ENCODE data around the gene BPGM.

The BPGM gene

DNA sequence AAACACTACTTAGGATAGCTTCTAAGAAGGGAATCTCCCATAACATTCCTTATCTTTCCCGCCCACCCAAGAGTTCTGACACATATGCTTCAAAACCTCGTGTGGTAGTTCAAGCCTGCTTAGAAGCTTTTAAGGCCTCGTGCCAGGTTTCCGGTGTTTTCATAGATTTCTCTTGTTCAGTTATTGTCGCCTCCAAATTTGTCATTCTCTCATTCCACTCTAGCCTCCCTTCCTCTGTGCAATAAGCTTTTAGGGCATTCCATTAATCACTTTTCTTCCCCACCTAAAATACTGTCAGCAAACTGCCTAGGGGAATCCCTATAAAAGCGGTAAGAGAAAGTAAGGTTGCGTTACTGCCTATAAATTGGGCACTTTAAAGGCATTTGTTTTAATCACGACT is 718 bp upstream of the BPGM start:
- no peaks in the 10 kb centered on the region for H3K27me3 ChIP-seq
- H3K27ac ChIP-seq, result peak overlapping the region; percentile 86
- peak overlapping the region; percentile 58 to 77 for H3K4me3 ChIP-seq
- H3K4me1 ChIP-seq, result peaks cover 0 to 23% (median 10%) of the 10 kb centered on the region in 4 donors
- no peaks in the 10 kb centered on the region for H3K36me3 ChIP-seq
- H3K9me3 ChIP-seq, result no peaks in the 10 kb centered on the region
- intact Hi-C loops (cut with DNase I; ENCODE audit: low total_unique reads), result no loop called here
- TF ChIP-seq CTCF (IDR thresholded peaks at IDR 0.05), result no peak
- no peak for DNase-seq

DNA sequence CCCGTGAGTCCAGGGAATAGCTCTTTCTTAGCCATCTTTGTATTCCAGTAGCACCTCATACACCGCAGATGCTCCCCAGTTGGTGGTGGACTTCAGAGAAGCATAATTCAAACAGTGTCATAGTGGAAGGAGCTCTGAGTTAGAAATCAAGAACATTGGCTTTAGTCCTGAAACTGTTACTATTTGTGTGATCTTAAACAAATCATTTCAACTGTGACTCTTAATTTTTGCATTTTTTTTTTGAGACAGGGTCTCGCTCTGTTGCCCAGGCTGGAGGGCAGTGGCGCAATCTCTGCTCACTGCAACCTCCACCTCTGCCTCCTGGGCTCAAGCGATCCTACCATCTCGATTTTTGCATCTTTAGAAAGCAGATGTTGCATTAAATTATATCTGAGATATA is 1.8 kb downstream of the BPGM start:
- intact Hi-C loops (cut with DNase I; ENCODE audit: low total_unique reads), result no loop called here
- Histone ChIP-seq H3K4me1 (peaks cover 0 to 23% (median 10%) of the 10 kb centered on the region in 4 donors), H3K27me3 (no peaks in the 10 kb centered on the region), H3K27ac (no peak overlapping the region), H3K4me3 (no peak overlapping the region), H3K9me3 (no peaks in the 10 kb centered on the region), H3K36me3 (no peaks in the 10 kb centered on the region)
- DNase-seq, result no peak
- TF ChIP-seq CTCF (IDR thresholded peaks at IDR 0.05), result no peak

- Histone ChIP-seq H3K9me3 (no peaks in the 10 kb centered on the region), H3K4me3 (no peak overlapping the region), H3K36me3 (no peaks in the 10 kb centered on the region), H3K27me3 (no peaks in the 10 kb centered on the region), H3K4me1 (peaks cover 0 to 23% (median 10%) of the 10 kb centered on the region in 4 donors), H3K27ac (no peak overlapping the region)
- intact Hi-C loops (cut with DNase I; ENCODE audit: low total_unique reads), result no loop called here
- no peak for DNase-seq
- no peak for TF ChIP-seq CTCF (IDR thresholded peaks at IDR 0.05)
Observed at GRCh38 chr7:134649226-134649775, 2.6 kb downstream of the BPGM start.

GRCh38 chr7:134651991-134652390 is 5.3 kb downstream of the BPGM start:
- H3K4me3 ChIP-seq, result no peak overlapping the region
- no peak for TF ChIP-seq CTCF (IDR thresholded peaks at IDR 0.05)
- no peaks in the 10 kb centered on the region for H3K27me3 ChIP-seq
- peaks cover 0 to 13% (median 3%) of the 10 kb centered on the region in 4 donors for H3K4me1 ChIP-seq
- intact Hi-C loops (cut with DNase I; ENCODE audit: low total_unique reads), result no loop called here
- H3K36me3 ChIP-seq, result no peaks in the 10 kb centered on the region
- no peak overlapping the region for H3K27ac ChIP-seq
- H3K9me3 ChIP-seq, result no peaks in the 10 kb centered on the region
- no peak for DNase-seq

DNA sequence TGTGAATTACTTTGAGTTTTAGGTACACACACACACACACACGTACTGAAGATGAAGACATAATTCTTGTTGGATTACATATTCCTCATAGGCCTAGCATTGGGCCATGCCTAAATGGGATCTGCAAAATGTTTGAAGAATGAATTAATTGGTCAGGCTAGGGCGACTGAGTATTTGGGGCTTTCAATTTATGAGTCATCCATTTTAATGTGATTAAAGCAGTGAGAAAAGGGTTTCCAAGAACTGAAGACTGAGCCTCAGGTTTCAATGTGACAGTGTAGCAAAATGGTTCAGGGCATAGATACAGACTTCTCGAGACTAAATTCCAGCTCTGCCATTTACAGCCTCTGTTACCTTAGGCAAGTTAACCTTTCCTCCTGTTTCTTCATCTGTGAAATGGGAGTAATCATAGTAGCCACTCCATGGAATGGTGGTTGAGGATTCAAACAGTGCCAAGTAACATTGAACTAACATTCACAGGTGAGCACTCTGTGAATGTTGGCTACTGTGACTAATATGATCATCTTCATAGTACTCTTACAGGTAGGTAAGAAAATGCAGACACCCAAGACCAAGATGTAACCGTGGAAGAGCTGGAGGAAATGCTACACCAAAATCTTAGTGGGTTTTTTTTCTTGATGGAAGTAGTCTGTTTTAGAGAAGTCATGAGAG is 7.6 kb downstream of the BPGM start:
- Histone ChIP-seq H3K4me1 (peaks cover 0 to under 1% (median 0%) of the 10 kb centered on the region in 4 donors), H3K27me3 (no peaks in the 10 kb centered on the region), H3K9me3 (no peaks in the 10 kb centered on the region), H3K36me3 (no peaks in the 10 kb centered on the region), H3K27ac (no peak overlapping the region), H3K4me3 (no peak overlapping the region)
- TF ChIP-seq CTCF (IDR thresholded peaks at IDR 0.05), result no peak
- no peak for DNase-seq
- intact Hi-C loops (cut with DNase I; ENCODE audit: low total_unique reads), result no loop called here
